ENCODE data around the gene USP20. TPM values are rescaled to one million over a fixed set of nuclear protein-coding genes. Genes with fewer than 3 reads are reported as not detected.

Gene USP20
- total and polyA plus RNA-seq, 8 donors: 7.3 to 52.1 (median 17.1) TPM

GRCh38 chr9:129823935-129824601, 11.2 kb upstream of the USP20 start, which contains the start of gene TOR1A:
TSS of gene TOR1A (minus strand) at chr9:129824136. CDS start at chr9:129824085, 51 bp downstream.
- intact Hi-C loops (cut with DNase I; ENCODE audit: low total_unique reads): no loop called here
- Histone ChIP-seq H3K27ac (peak within 1 kb of the TSS; percentile 78 to 93 (median 86)), H3K9me3 (no peaks in the 10 kb centered on the region), H3K4me1 (peaks cover 7 to 19% (median 11%) of the 10 kb centered on the region in 4 donors), H3K4me3 (peak within 1 kb of the TSS; percentile 73 to 99 (median 96)), H3K27me3 (no peaks in the 10 kb centered on the region), H3K36me3 (peaks cover 28 to 65% (median 63%) of the 10 kb centered on the region in 4 donors)
- TF ChIP-seq CTCF (IDR thresholded peaks at IDR 0.05) (no peak), POLR2AphosphoS5 (IDR thresholded peaks at IDR 0.05) (peak; percentile 62 to 95 (median 67))
- WGBS, 5 donors: 3 to 8% (median 3%) methylated on average over 16 to 47 of the region's 47 CpGs
- DNase-seq: peak; percentile 95 to 98

GRCh38 chr9:129826344-129826743, 8.9 kb upstream of the USP20 start:
- H3K27ac ChIP-seq: no peak overlapping the region
- no peaks in the 10 kb centered on the region for H3K9me3 ChIP-seq
- intact Hi-C loops (cut with DNase I; ENCODE audit: low total_unique reads): no loop called here
- H3K4me1 ChIP-seq: peaks cover 7 to 19% (median 11%) of the 10 kb centered on the region in 4 donors
- DNase-seq: no peak
- peaks cover 42 to 65% (median 63%) of the 10 kb centered on the region in 4 donors for H3K36me3 ChIP-seq
- H3K4me3 ChIP-seq: no peak overlapping the region
- no peaks in the 10 kb centered on the region for H3K27me3 ChIP-seq
- no peak for TF ChIP-seq POLR2A (IDR thresholded peaks at IDR 0.05)
- no peak for TF ChIP-seq EP300 (IDR thresholded peaks at IDR 0.05)
- no peak for TF ChIP-seq CTCF (IDR thresholded peaks at IDR 0.05)
- TF ChIP-seq POLR2AphosphoS5 (IDR thresholded peaks at IDR 0.05): no peak
- WGBS, 5 donors: 68 to 80% (median 74%) methylated on average over 6 of the region's 6 CpGs

GRCh38 chr9:129826759-129827158, 8.5 kb upstream of the USP20 start:
- no peak overlapping the region for H3K4me3 ChIP-seq
- no peak for DNase-seq
- peaks cover 39 to 65% (median 63%) of the 10 kb centered on the region in 4 donors for H3K36me3 ChIP-seq
- intact Hi-C loops (cut with DNase I; ENCODE audit: low total_unique reads): no loop called here
- peaks cover 7 to 18% (median 11%) of the 10 kb centered on the region in 4 donors for H3K4me1 ChIP-seq
- H3K27me3 ChIP-seq: no peaks in the 10 kb centered on the region
- TF ChIP-seq POLR2A (IDR thresholded peaks at IDR 0.05) (no peak), POLR2AphosphoS5 (IDR thresholded peaks at IDR 0.05) (no peak), CTCF (IDR thresholded peaks at IDR 0.05) (no peak), EP300 (IDR thresholded peaks at IDR 0.05) (no peak)
- no peak overlapping the region for H3K27ac ChIP-seq
- 79 to 96% (median 88%) methylated on average over 1 of the region's 1 CpG for WGBS, 5 donors
- H3K9me3 ChIP-seq: no peaks in the 10 kb centered on the region

- H3K27ac ChIP-seq: no peak overlapping the region
- intact Hi-C loops (cut with DNase I; ENCODE audit: low total_unique reads): no loop called here
- H3K36me3 ChIP-seq: peaks cover 31 to 68% (median 67%) of the 10 kb centered on the region in 4 donors
- DNase-seq: no peak
- H3K9me3 ChIP-seq: no peaks in the 10 kb centered on the region
- TF ChIP-seq EP300 (IDR thresholded peaks at IDR 0.05): no peak
- TF ChIP-seq CTCF (IDR thresholded peaks at IDR 0.05): no peak
- TF ChIP-seq POLR2AphosphoS5 (IDR thresholded peaks at IDR 0.05): no peak
- no peak overlapping the region for H3K4me3 ChIP-seq
- peaks cover under 1 to 7% (median 4%) of the 10 kb centered on the region in 4 donors for H3K4me1 ChIP-seq
- H3K27me3 ChIP-seq: no peaks in the 10 kb centered on the region
- WGBS, 5 donors: 89 to 95% (median 93%) methylated on average over 9 of the region's 9 CpGs
Observed at GRCh38 chr9:129828051-129828450, 7.2 kb upstream of the USP20 start.

Measured in stomach (tissue), 9 donors.